Hepatocyte (in vitro differentiated cells): ENCODE measurements around the gene PITPNC1.

Experiments used
- CTCF ChIP-seq: fragments of 200-600 bp; sonication (generic); IDR thresholded peaks from 2 replicates; pipeline ENCODE4 v1.5.1; 2016; ENCODE audit warnings: antibody characterized with exemption, mild to moderate bottlenecking; ENCODE audit not compliant: poor library complexity
- EZH2 ChIP-seq: fragments of 200-600 bp; sonication (generic); IDR thresholded peaks from 2 replicates; pipeline ENCODE4 v1.6.1; 2016; ENCODE audit warnings: antibody characterized with exemption, mild to moderate bottlenecking, borderline replicate concordance
- EZH2phosphoT487 ChIP-seq: fragments of 200-600 bp; sonication (generic); IDR thresholded peaks from one replicate; pipeline ENCODE4 v1.6.1; 2018; ENCODE audit warnings: antibody characterized with exemption, mild to moderate bottlenecking, low read depth, moderate library complexity; ENCODE audit not compliant: unreplicated experiment, severe bottlenecking

GRCh38 chr17:67390006-67390645, 13.0 kb downstream of the PITPNC1 start:
- no peak for TF ChIP-seq CTCF
- TF ChIP-seq EZH2, result no peak
- no peak for TF ChIP-seq EZH2phosphoT487
